Measurements from ENCODE around the gene PITPNM3. TPM values are rescaled to one million over a fixed set of nuclear protein-coding genes. Genes with fewer than 3 reads are reported as not detected.

PITPNM3 gene
- total and polyA plus RNA-seq, 2 of the 8 experiments (the other 6 are each of a cell fraction or from before 2014, with no cell fraction given) = 1.7 to 3.1 TPM

DNA sequence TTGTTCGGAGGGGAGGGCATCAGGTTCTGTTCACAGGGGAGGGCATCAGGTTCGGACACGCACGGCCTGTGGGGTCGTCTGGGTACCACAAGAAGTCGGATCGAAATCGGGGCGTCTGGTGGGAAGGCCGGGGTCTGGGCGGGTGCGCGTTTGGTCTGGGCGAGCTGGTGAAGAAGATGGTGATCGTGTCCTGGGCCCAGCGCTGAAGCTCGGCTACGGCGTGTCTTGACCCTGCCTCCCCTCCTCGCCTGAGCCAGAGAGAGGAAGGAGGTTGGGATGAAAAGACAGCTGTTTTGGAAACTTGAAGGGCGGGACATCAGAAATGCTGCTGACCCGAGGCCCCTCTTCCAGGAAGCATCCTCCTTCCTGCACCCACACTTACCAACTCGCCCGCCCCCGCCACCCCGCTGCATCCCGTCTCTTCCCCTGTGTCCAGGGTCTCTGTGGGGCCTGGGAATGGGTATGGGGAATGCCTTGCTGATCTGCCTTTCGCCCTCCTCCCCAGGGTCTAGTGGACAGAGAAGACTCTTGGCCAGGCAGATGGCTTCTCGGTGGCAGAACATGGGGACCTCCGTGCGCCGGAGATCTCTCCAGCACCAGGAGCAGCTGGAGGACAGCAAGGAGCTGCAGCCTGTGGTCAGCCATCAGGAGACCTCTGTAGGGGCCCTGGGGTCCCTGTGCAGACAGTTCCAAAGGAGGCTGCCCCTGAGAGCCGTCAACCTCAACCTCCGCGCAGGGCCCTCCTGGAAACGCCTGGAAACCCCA, 111.6 kb downstream of the PITPNM3 start:
- H3K14ac ChIP-seq (ENCODE audit: insufficient read length) = no peak overlapping the region
- no peak overlapping the region for H2BK120ac ChIP-seq (replicated peaks; ENCODE audit: low read depth, low read length)
- no peak overlapping the region; the same call in 1 of the 2 replicates for H4K8ac ChIP-seq (ENCODE audit: extremely low read depth, insufficient read depth, low read length)
- H4K20me1 ChIP-seq (replicated peaks in 1 of 2; ENCODE audit: control insufficient read depth in 1 of 2, insufficient read depth in 2 of 2, low read length in 2 of 2) = peaks cover 0 to 13% of the 10 kb centered on the region in 2 experiments
- H3K23ac ChIP-seq (ENCODE audit: insufficient read length) = no peak overlapping the region
- H2BK5ac ChIP-seq (ENCODE audit: low read depth, low read length) = peak overlapping the region; percentile 88; the same call in 1 of the 2 replicates
- ChIA-PET POLR2A (ENCODE audit: partially characterized antibody) (interaction anchor here (1.0 to 6.0 kb wide), 7 partner anchors 9 to 195 kb away, joined by 3 to 58 read pairs (median 4); partner anchors contain the start of gene AIPL1), CTCF (ENCODE audit: partially characterized antibody) (interaction anchor here (0.6 to 1.7 kb wide), 4 partner anchors 10 to 45 kb away, joined by 3 to 9 read pairs (median 5); no protein-coding TSS in a partner anchor)
- no peak overlapping the region for H2BK15ac ChIP-seq (ENCODE audit: low read length)
- H4K5ac ChIP-seq (ENCODE audit: insufficient read length, low read depth, low read length) = peak overlapping the region; percentile 79
- no peak overlapping the region for H3K27ac ChIP-seq (ENCODE audit: low read depth, low read length)
- peak overlapping the region; percentile 68 for H4K91ac ChIP-seq (replicated peaks; ENCODE audit: insufficient read length, low read length)
- peak overlapping the region; percentile 83 to 89 (median 87) for H3K4me3 ChIP-seq (ENCODE audit: extremely low read depth in 1 of 4, insufficient read depth in 2 of 4, low read depth in 3 of 4, low read length in 4 of 4)
- H3K4me2 ChIP-seq (ENCODE audit: insufficient read depth in 1 of 2, low read depth in 2 of 2, low read length in 2 of 2) = peak overlapping the region; percentile 85 to 93
- no peak overlapping the region for H2BK12ac ChIP-seq (ENCODE audit: low read depth, low read length)
- H3K4ac ChIP-seq (replicated peaks; ENCODE audit: insufficient read length, low read depth, low read length) = no peak overlapping the region
- FAIRE-seq = no peak
- H3K4me1 ChIP-seq (replicated peaks in 1 of 4; ENCODE audit: control insufficient read depth in 3 of 4, insufficient read depth in 4 of 4, low read length in 3 of 4) = peaks cover 5 to 17% (median 9%) of the 10 kb centered on the region in 4 experiments
- 25% methylated on average over 32 of the region's 36 CpGs; no CpG with 5 or more reads in 1 of the 2 experiments for WGBS, 2 experiments (ENCODE audit: extremely low coverage in 1 of 2, insufficient coverage in 1 of 2, insufficient read length in 1 of 2, insufficient replicate concordance in 2 of 2, low coverage in 1 of 2, low lambda C conversion rate in 2 of 2, missing lambda C conversion rate in 1 of 2)
- no peak overlapping the region for H2AFZ ChIP-seq (ENCODE audit: low read length)
- H3K23me2 ChIP-seq (ENCODE audit: low read depth, low read length) = peaks cover 8% of the 10 kb centered on the region; the same call in 1 of the 2 replicates
- H3K27me3 ChIP-seq (replicated peaks in 1 of 4; ENCODE audit: control insufficient read depth in 3 of 4, extremely low read depth in 1 of 4, insufficient read depth in 3 of 4, low read length in 3 of 4) = no peaks in the 10 kb centered on the region
- peak overlapping the region; percentile 66 to 86 (median 72) for H3K9ac ChIP-seq (replicated peaks in 1 of 4; ENCODE audit: extremely low read depth in 1 of 4, low read depth in 3 of 4, low read length in 3 of 4)
- no peaks in the 10 kb centered on the region for H3K9me3 ChIP-seq (ENCODE audit: insufficient read depth in 2 of 2, low read depth in 1 of 2, low read length in 1 of 2)
- H3K79me2 ChIP-seq (ENCODE audit: control insufficient read depth in 1 of 2, insufficient read depth in 2 of 2, low read length in 2 of 2) = peaks cover 3 to 21% of the 10 kb centered on the region in 2 experiments; a peak in 3 of 4 replicates
- H3K79me1 ChIP-seq (ENCODE audit: low read depth, low read length) = peaks cover 8% of the 10 kb centered on the region
- H3K36me3 ChIP-seq (ENCODE audit: control insufficient read depth in 2 of 4, insufficient read depth in 4 of 4, low read length in 3 of 4) = peaks cover 19 to 43% (median 38%) of the 10 kb centered on the region in 4 experiments
- peak overlapping the region; percentile 92 for H3K18ac ChIP-seq (ENCODE audit: extremely low read depth, low read length)
- no peak overlapping the region for H2BK20ac ChIP-seq (ENCODE audit: low read length)
- DNase-seq (ENCODE audit: low read depth in 1 of 2, low spot score in 2 of 2) = no peak
- H3K56ac ChIP-seq (replicated peaks; ENCODE audit: insufficient read length, low read depth, low read length) = peak overlapping the region; percentile 37
- H2AK5ac ChIP-seq (ENCODE audit: low read depth, low read length) = peak overlapping the region; percentile 77; the same call in 1 of the 2 replicates
- TF ChIP-seq MAFK (IDR thresholded peaks at IDR 0.05; ENCODE audit: low read depth, low read length) (no peak), POLR2A (IDR thresholded peaks at IDR 0.05; ENCODE audit: control extremely low read depth in 1 of 2, low read depth in 2 of 2, low read length in 2 of 2) (no peak; a peak in 1 of 3 replicates), TEAD4 (IDR thresholded peaks at IDR 0.05; ENCODE audit: low read depth, low read length) (no peak), NRF1 (IDR thresholded peaks at IDR 0.05; ENCODE audit: low read depth, low read length) (no peak), RNF2 (IDR thresholded peaks at IDR 0.05; ENCODE audit: borderline replicate concordance, low read depth, low read length, missing control alignments, poor library complexity, severe bottlenecking) (no peak), HDAC2 (IDR thresholded peaks at IDR 0.05; ENCODE audit: borderline replicate concordance in 1 of 2, low read depth in 2 of 2, low read length in 2 of 2) (no peak), EP300 (IDR thresholded peaks at IDR 0.05; ENCODE audit: borderline replicate concordance in 1 of 2, low read depth in 2 of 2, low read length in 2 of 2) (no peak), ZNF274 (IDR thresholded peaks at IDR 0.05; ENCODE audit: borderline replicate concordance, extremely low read depth, low read length) (no peak), EGR1 (IDR thresholded peaks at IDR 0.05; ENCODE audit: borderline replicate concordance, low read depth, low read length) (no peak)
- TF ChIP-seq, protein P1, sequence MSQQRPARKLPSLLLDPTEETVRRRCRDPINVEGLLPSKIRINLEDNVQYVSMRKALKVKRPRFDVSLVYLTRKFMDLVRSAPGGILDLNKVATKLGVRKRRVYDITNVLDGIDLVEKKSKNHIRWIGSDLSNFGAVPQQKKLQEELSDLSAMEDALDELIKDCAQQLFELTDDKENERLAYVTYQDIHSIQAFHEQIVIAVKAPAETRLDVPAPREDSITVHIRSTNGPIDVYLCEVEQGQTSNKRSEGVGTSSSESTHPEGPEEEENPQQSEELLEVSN (IDR thresholded peaks at IDR 0.05) = no peak
